GM19025 (cell line): ENCODE data around the gene MED27.
"Not testable (repeated sequence)": the region's sequence is repeated elsewhere in the genome, so short reads cannot be mapped to it uniquely, and the experiment has no call there.

Experiments used
- ATAC-seq: cut with Tn5 transposase; IDR thresholded peaks from one replicate; pipeline ENCODE4 v1.9.1; 2021; ENCODE audit warnings: mild to moderate bottlenecking, low read depth, moderate library complexity; ENCODE audit not compliant: unreplicated experiment

The MED27 gene

GRCh38 chr9:132020820-132021510, 58.7 kb downstream of the MED27 start:
- ATAC-seq: no peak

GRCh38 chr9:132020272-132020671, 59.4 kb downstream of the MED27 start:
- ATAC-seq: no peak

GRCh38 chr9:132019702-132020101, 60.0 kb downstream of the MED27 start:
- no peak for ATAC-seq

GRCh38 chr9:132018957-132019405, 60.7 kb downstream of the MED27 start:
- no peak for ATAC-seq

GRCh38 chr9:132016456-132016855, 63.2 kb downstream of the MED27 start:
- no peak for ATAC-seq

GRCh38 chr9:132015866-132016265, 63.8 kb downstream of the MED27 start:
- ATAC-seq: no peak

- ATAC-seq: no peak
These were observed 65.4 kb downstream of the MED27 start for GRCh38 chr9:132014218-132014805.

GRCh38 chr9:132012704-132013357, 66.8 kb downstream of the MED27 start:
- ATAC-seq: no peak

GRCh38 chr9:132011896-132012295, 67.8 kb downstream of the MED27 start:
- no peak for ATAC-seq

GRCh38 chr9:132011309-132011708, 68.4 kb downstream of the MED27 start:
- ATAC-seq: no peak

- ATAC-seq: not testable (repeated sequence)
These were observed 69.5 kb downstream of the MED27 start for GRCh38 chr9:132010201-132010600.

- ATAC-seq: no peak
These were observed 70.5 kb downstream of the MED27 start for GRCh38 chr9:132008855-132009812.

- ATAC-seq: no peak
These were observed 71.4 kb downstream of the MED27 start for GRCh38 chr9:132008184-132008803.

GRCh38 chr9:132007371-132008025, 72.2 kb downstream of the MED27 start:
- ATAC-seq: no peak

- peak; percentile 72 for ATAC-seq
These were observed 72.8 kb downstream of the MED27 start for GRCh38 chr9:132006677-132007370.

- ATAC-seq: no peak
These were observed 73.8 kb downstream of the MED27 start for GRCh38 chr9:132005899-132006298.

- ATAC-seq: no peak
These were observed 75.3 kb downstream of the MED27 start for GRCh38 chr9:132004323-132004722.

GRCh38 chr9:132003896-132004295, 75.8 kb downstream of the MED27 start:
- ATAC-seq: no peak

- ATAC-seq: no peak
These were observed 76.4 kb downstream of the MED27 start for GRCh38 chr9:132003319-132003704.
